Medulla oblongata (tissue), 1 donor: Measurements from ENCODE around the gene SH2D1B.
"Not testable (repeated sequence)": the region's sequence is repeated elsewhere in the genome, so short reads cannot be mapped to it uniquely, and the experiment has no call there.

Source experiments
- DNase-seq: peaks from one replicate; pipeline ENCODE4 v3.0.0-alpha.2; 2015; ENCODE audit errors: extremely low spot score

The SH2D1B gene

GRCh38 chr1:162361349-162361748 is 50.6 kb downstream of the SH2D1B start:
- DNase-seq = no peak

GRCh38 chr1:162360874-162361260 is 51.1 kb downstream of the SH2D1B start:
- DNase-seq = no peak

GRCh38 chr1:162360237-162360873 is 51.6 kb downstream of the SH2D1B start:
- no peak for DNase-seq

- DNase-seq = no peak
These were observed 52.3 kb downstream of the SH2D1B start for GRCh38 chr1:162359523-162360236.

- DNase-seq = no peak
These were observed 53.0 kb downstream of the SH2D1B start for GRCh38 chr1:162358928-162359327.

GRCh38 chr1:162357681-162358266 is 54.2 kb downstream of the SH2D1B start:
- DNase-seq = peak; percentile 31

GRCh38 chr1:162353702-162354101 is 58.2 kb downstream of the SH2D1B start:
- no peak for DNase-seq

- DNase-seq = no peak
These were observed 58.9 kb downstream of the SH2D1B start for GRCh38 chr1:162353078-162353477.

- DNase-seq = not testable (repeated sequence)
These were observed 60.1 kb downstream of the SH2D1B start for GRCh38 chr1:162351874-162352273.

- DNase-seq = no peak
These were observed 60.6 kb downstream of the SH2D1B start for GRCh38 chr1:162351246-162351842.

GRCh38 chr1:162349635-162350330 is 62.2 kb downstream of the SH2D1B start:
- DNase-seq = no peak

- no peak for DNase-seq
These were observed 64.7 kb downstream of the SH2D1B start for GRCh38 chr1:162347281-162347680.
